Measurements from ENCODE around the gene NUDT16L1. TPM values are rescaled to one million over a fixed set of nuclear protein-coding genes. Genes with fewer than 3 reads are reported as not detected.

Gene NUDT16L1
- total RNA-seq, 1 experiment from 2014 or later = 49.9 TPM

GRCh38 chr16:4734063-4734729, 40.8 kb downstream of the NUDT16L1 start, which contains the start of the genes ANKS3 and DNAAF8:
Gene ANKS3 (minus strand): TSS chr16:4734271. CDS start chr16:4730149, 4,122 bp downstream.
Gene DNAAF8 (plus strand): TSS chr16:4734537. CDS start chr16:4736515, 1,978 bp downstream.
- ChIA-PET CTCF (no interaction called here), POLR2A (ENCODE audit: unreplicated experiment) (interaction anchor here (0.5 to 1.2 kb wide), 8 partner anchors 32 to 381 kb away, joined by 3 to 10 read pairs (median 4); partner anchors contain the start of gene ZNF500)
- H3K27ac ChIP-seq (ENCODE audit: low read length) = peak within 1 kb of the TSS; percentile 76
- ATAC-seq = peak; percentile 94
- no TSS peak for BruUV-seq (replicated peaks)
- DNase-seq = peak; percentile 91
- no peaks in the 10 kb centered on the region for H3K36me3 ChIP-seq (ENCODE audit: low read depth, low read length)
- peak within 1 kb of the TSS; percentile 99 for H2AFZ ChIP-seq (ENCODE audit: low read length)
- H3F3A ChIP-seq (ENCODE audit: low read length, unreplicated experiment) = no peaks in the 10 kb centered on the region
- no peaks in the 10 kb centered on the region; the same call in 1 of the 2 replicates for H3K4me1 ChIP-seq (ENCODE audit: insufficient read depth, low read length)
- TF ChIP-seq EZH2phosphoT487 (IDR thresholded peaks at IDR 0.05; ENCODE audit: borderline replicate concordance, low read length) = no peak
- no peak for TF ChIP-seq EZH2 (IDR thresholded peaks at IDR 0.05; ENCODE audit: low read length, unreplicated experiment)
- TF ChIP-seq, protein P1, sequence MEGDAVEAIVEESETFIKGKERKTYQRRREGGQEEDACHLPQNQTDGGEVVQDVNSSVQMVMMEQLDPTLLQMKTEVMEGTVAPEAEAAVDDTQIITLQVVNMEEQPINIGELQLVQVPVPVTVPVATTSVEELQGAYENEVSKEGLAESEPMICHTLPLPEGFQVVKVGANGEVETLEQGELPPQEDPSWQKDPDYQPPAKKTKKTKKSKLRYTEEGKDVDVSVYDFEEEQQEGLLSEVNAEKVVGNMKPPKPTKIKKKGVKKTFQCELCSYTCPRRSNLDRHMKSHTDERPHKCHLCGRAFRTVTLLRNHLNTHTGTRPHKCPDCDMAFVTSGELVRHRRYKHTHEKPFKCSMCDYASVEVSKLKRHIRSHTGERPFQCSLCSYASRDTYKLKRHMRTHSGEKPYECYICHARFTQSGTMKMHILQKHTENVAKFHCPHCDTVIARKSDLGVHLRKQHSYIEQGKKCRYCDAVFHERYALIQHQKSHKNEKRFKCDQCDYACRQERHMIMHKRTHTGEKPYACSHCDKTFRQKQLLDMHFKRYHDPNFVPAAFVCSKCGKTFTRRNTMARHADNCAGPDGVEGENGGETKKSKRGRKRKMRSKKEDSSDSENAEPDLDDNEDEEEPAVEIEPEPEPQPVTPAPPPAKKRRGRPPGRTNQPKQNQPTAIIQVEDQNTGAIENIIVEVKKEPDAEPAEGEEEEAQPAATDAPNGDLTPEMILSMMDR (conservative IDR thresholded peaks at IDR 0.05; ENCODE audit: low read depth, low read length) = no peak
- H3K4me2 ChIP-seq (ENCODE audit: low read length) = peak within 1 kb of the TSS; percentile 100
- peaks cover 24% of the 10 kb centered on the region for H3K79me2 ChIP-seq (ENCODE audit: low read length)
- peak within 1 kb of the TSS; percentile 94 for H3K4me3 ChIP-seq (ENCODE audit: low read length)
- intact Hi-C loops (cut with micrococcal nuclease) = loop anchor here (5.0 to 10.0 kb wide), 2 partner anchors 68 to 211 kb away; partner anchors contain the start of gene ROGDI
- peak within 1 kb of the TSS; percentile 94 for H3K9ac ChIP-seq (ENCODE audit: low read length)
- H3K9me2 ChIP-seq (replicated peaks; ENCODE audit: low read length) = no peaks in the 10 kb centered on the region
- no peaks in the 10 kb centered on the region for H3K27me3 ChIP-seq (ENCODE audit: low read length)
- H4K20me1 ChIP-seq (ENCODE audit: low read length) = no peaks in the 10 kb centered on the region
- no peaks in the 10 kb centered on the region for H3K9me3 ChIP-seq (ENCODE audit: low read length)

DNA sequence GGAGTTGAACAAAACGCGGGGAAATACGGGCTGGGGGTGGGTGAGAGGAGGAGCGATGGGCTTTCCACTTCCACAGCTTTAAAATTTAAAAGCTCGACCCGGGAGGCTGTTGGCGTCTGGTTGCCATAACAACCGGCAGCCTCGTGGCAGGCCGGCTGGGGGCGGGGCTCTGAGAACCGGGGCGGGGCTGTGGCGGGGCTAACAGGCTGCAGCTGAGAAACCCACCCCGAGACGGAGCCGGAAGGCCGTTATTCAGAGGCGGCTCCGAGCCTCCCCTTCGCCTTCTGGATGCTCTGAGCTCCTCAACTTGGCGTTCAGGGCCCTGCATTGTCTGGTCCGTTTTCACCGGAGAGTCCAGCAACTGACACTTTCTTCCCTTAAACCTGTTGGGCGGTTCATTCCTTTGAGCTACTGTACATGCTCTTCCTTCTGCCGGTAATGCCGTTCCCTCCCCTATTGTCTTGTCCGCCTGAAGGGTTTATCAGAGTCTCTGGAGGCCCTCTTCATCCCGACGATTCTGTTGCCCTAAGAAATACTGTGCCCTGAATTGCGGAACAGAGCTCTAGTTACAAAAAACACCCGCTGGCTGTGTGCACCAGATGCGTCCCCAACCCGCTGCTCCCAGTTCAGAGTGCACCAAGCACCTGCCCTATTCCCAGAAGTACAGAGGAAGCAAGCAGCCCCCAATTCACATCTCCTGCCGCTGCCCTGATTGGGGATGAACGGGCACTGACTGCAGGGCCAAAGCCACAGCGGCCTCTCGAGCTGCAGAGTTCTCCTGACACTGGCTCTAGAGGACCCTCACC, 41.6 kb downstream of the NUDT16L1 start:
- intact Hi-C loops (cut with micrococcal nuclease) = loop anchor here (5.0 to 10.0 kb wide), 2 partner anchors 67 to 210 kb away; partner anchors contain the start of gene ROGDI
- BruUV-seq (replicated peaks) = TSS peak; percentile 78
- Histone ChIP-seq H3K27ac (ENCODE audit: low read length) (peak overlapping the region; percentile 76), H4K20me1 (ENCODE audit: low read length) (no peaks in the 10 kb centered on the region), H3K36me3 (ENCODE audit: low read depth, low read length) (no peaks in the 10 kb centered on the region), H3K4me3 (ENCODE audit: low read length) (peak overlapping the region; percentile 94), H3K9ac (ENCODE audit: low read length) (peak overlapping the region; percentile 94), H3F3A (ENCODE audit: low read length, unreplicated experiment) (no peaks in the 10 kb centered on the region), H3K4me2 (ENCODE audit: low read length) (peak overlapping the region; percentile 100), H3K9me2 (replicated peaks; ENCODE audit: low read length) (no peaks in the 10 kb centered on the region), H3K27me3 (ENCODE audit: low read length) (no peaks in the 10 kb centered on the region), H2AFZ (ENCODE audit: low read length) (peak overlapping the region; percentile 99), H3K79me2 (ENCODE audit: low read length) (peaks cover 24% of the 10 kb centered on the region), H3K9me3 (ENCODE audit: low read length) (no peaks in the 10 kb centered on the region), H3K4me1 (ENCODE audit: insufficient read depth, low read length) (no peaks in the 10 kb centered on the region; the same call in 1 of the 2 replicates)
- TF ChIP-seq EZH2 (IDR thresholded peaks at IDR 0.05; ENCODE audit: low read length, unreplicated experiment) (no peak), EZH2phosphoT487 (IDR thresholded peaks at IDR 0.05; ENCODE audit: borderline replicate concordance, low read length) (no peak)
- TF ChIP-seq, protein P1 (conservative IDR thresholded peaks at IDR 0.05; ENCODE audit: low read depth, low read length) = no peak
- POLR2A ChIA-PET (ENCODE audit: unreplicated experiment) = interaction anchor here (0.5 to 1.2 kb wide), 9 partner anchors 15 to 381 kb away, joined by 3 to 10 read pairs (median 4); partner anchors contain the start of gene ZNF500
- peak; percentile 64 for DNase-seq
- peak; percentile 64 for ATAC-seq
- CTCF ChIA-PET = no interaction called here

Measured in PC-3 (cell line).